Tibial nerve (tissue), 3 donors: Measurements from ENCODE around the gene UBE3D.

Experiments
- CTCF ChIP-seq, 5 experiments: fragments of 200-600 bp in 3 of 5; fragments of 450-650 bp in 2 of 5; sonication (generic) in 3 of 5; IDR thresholded peaks; one replicate each; pipeline ENCODE4 v1.5.1; 2016 to 2019; ENCODE audit warnings: antibody characterized with exemption in 5 of 5, mild to moderate bottlenecking in 3 of 5, moderate library complexity in 2 of 5
- POLR2A ChIP-seq, 2 donors: fragments of 450-650 bp; IDR thresholded peaks; one replicate each; pipeline ENCODE4 v1.6.1; 2017; ENCODE audit warnings: antibody characterized with exemption in 2 of 2, mild to moderate bottlenecking in 2 of 2, moderate library complexity in 2 of 2

- TF ChIP-seq CTCF (IDR thresholded peaks at IDR 0.05) (no peak), POLR2A (IDR thresholded peaks at IDR 0.05) (no peak)
These were observed 109.8 kb downstream of the UBE3D start for GRCh38 chr6:82955841-82956240.
